ENCODE data around the gene NCAPD2.

DNA sequence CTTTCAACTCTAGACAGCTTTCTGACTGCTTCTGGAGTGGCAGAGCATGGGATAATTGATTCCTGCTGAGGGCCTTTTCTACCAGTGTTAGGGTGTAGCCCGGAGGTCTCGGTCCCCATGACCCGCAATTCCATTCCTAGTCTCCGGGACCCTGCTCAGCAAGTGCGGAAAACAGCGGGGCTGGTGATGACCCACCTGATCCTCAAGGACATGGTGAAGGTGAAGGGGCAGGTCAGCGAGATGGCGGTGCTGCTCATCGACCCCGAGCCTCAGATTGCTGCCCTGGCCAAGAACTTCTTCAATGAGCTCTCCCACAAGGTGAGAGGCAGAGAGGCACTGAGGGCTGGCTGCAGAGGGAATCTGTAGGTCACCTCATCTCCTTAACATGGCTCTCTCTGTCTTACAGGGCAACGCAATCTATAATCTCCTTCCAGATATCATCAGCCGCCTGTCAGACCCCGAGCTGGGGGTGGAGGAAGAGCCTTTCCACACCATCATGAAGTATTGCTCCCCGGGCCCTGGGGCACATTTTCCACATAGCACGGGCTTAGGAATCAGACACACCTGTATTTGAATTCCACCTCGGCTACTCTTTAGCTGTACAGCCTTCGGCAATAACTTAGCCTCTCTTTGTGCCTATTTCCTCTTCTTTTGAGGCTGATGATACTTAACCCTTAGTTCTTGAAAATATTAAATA, 34.8 kb downstream of the NCAPD2 start:
- TF ChIP-seq ZNF274 (IDR thresholded peaks at IDR 0.05; ENCODE audit: low read depth, low read length) (no peak), YY1 (IDR thresholded peaks at IDR 0.05; ENCODE audit: insufficient read depth, insufficient read length) (no peak), SUZ12 (IDR thresholded peaks at IDR 0.05; ENCODE audit: extremely low read depth, insufficient read depth, insufficient read length) (no peak)

Data from NT2/D1 (cell line).